HG03108 (cell line): ENCODE results near the gene GBGT1.
"Not testable (repeated sequence)": the region's sequence is repeated elsewhere in the genome, so short reads cannot be mapped to it uniquely, and the experiment has no call there.

Experiments used
- ATAC-seq: cut with Tn5 transposase; IDR thresholded peaks from one replicate; pipeline ENCODE4 v1.9.1; 2021; ENCODE audit warnings: moderate library complexity; ENCODE audit not compliant: unreplicated experiment

GBGT1 gene

DNA sequence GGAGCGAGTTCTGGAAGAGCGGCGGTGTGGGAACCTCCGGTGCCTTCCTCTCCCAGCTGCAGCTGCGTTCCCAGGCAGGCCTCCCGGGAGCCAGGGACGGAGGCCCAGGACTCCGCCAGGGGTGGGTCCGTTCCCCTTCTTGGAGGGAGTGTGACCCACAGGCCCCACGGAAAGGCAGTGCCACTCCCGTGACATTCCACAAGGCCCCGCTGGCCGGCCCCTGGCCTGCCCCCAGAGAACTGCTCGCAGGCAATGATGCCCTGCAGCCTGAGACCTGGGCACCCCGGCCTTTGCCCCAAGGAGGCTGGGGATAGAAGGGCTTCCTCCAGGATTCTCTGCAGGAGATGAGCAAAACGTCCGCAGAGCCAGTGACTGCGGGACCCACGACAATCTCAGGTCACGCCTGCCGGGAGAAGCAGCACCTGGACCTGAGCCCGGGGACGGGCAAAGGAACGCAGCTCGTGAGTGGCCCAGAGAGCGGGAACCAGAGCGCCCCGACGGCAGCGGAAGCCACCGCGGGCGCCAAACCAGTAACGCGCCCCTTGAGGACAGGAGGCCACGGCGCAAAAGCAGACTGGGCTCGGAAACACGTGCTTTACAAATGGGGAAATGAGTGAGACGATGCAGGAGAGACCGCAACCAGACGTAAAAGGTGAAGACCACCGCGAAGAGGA lies 36.1 kb upstream of the GBGT1 start:
- no peak for ATAC-seq

DNA sequence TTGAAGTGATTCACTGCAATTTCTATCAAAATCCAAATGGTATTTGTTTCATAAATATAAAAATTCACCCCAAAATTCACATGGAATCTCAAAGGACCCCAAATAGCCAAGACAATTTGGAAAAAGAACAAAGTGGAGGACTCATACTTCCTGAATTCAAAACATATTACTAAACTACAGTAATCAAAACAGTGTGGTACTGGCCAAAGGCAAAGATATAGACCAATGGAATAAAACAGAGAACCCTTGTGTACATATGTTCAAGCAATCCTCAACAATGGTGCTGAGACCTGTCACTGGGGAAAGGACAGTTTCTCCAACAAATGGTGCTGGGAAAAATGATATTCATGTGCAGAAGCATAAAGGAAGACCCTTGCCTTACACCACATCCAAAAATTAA lies 31.3 kb upstream of the GBGT1 start:
- ATAC-seq, result no peak

DNA sequence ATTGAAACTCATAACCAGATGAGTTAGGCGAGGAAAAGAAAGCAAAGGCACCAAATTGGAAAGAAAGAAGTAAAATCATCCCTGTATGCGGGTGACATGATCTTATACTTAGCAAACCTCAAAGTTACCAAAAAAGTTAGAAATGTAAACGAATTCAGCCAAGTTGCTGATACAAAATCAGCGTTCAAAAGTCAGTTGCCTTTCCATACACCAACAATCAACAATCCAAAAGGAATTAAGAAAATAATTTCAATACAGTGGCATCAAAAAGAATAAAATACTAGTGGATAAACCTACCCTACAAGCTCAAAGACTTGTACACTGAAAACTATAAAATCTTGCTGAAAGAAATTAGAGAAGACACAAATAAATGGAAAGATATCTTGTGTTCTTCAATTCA lies 30.9 kb upstream of the GBGT1 start:
- no peak for ATAC-seq

DNA sequence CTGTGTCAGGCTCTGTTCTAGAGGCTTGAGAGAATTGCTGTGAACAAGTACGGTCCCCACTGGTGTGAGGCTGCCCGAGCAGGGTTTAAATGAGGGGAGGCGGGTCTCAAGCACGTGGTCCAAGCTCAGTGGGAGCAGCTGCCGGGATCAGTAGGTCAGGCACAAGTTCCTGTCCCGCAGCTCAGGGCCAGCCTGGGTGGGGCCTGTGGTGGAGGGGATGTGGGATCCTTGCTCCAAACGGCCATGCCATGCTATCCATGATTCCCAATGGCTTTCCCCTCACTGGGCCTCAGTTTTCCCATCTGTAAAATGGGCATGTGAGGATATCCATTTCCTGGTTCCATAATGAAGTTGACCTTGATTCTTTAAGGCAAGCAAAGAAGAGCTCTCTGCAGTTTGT lies 28.3 kb upstream of the GBGT1 start:
- ATAC-seq, result no peak

DNA sequence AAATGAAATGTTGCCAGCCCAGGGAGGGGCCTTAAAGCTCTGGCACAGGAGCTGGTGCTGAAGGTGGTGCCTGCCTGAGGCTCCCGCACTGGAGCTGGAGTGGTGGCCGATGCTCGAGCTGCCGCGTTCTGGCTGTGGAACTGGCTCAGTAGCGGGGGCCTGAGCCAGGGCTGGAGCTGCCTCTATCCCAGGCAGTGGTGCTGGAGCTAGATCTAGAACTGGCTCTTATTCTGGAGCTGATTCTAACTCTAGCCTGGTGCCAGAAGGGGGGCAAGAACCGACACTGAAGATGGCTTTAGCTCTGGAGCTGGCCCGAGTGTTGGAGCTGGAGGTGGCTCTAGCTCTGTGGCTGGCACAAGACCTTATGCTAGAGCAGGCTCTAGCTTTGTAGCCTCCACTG lies 26.1 kb upstream of the GBGT1 start:
- no peak for ATAC-seq

DNA sequence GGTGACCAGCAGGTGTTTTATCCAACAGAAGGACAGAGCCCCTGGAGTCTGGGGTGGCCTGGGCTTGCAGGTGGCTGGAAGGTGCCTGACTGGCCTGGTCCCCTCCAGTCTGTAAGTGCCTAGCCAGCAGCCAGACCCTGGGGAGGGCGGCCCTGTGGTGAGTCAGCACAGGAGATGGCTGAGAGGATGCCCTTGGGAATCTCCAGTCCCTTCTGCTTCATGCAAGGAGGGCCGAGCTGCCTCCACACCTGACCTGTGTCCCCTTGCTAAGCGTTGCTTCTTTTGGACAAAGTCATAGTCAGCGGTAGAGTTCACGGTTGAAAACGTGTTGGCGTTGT lies 25.1 kb upstream of the GBGT1 start:
- no peak for ATAC-seq

DNA sequence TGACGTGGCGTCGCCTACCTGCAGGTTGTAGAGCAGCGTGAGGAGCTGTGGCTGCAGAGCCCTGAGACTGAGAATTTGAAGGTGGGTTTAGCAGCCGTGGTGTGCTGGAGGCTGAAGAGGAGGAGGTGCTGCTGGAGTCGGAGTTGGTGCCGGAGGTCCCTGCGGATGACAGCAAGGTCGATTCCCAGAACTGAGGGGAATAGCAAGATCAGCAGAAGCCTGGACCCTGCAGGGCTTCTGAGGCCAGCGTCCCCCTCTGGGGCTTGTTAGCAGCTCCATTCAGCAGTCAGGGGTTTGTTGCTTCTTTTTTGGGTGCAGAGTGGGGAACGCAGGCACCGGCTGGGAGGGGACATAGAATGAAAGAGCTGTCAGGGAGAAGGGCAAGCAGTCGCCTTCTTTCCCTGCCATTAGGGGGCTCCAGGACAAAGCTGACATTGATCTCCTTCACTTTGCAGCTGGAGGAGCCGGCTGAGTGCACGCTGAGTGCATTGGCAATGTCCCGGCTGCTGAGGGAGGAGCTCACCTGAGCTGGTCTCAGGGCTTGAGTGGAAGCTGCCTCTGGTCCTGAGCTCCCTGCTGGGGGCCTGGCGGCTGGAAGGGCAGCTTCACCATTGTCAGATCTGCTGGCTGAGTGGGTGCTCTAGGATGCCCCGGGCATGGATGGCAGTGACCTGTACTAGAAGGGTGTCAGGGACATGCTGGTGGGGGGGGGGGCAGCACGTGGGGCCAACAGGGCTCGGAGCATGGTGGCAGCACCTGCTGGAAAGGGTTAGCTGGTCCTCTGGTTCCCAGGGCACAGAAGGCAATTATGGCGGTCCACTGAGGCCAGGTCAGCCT lies 24.5 kb upstream of the GBGT1 start:
- ATAC-seq, result no peak

DNA sequence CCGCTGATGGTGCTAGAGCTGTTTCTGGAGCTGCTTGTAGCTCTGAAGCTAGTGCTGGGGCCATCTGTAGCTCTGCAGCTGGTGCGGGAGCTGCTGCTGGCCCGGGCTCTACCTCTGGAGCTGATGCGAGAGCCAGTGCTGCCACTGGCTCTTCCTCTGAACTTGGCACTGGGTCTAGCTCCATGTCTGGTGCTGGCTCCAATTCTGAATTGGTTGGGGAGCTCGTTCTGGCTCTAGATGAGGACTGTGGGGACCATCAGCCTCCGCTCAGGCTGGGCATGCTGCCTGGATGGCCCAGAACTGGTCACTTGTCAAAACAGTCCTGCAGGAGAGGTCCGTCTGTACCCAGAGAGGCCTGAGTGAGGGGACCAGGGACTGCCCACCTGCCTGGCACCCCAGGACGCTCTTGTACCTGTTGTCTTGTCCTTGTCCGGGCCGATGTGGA lies 23.9 kb upstream of the GBGT1 start:
- no peak for ATAC-seq

DNA sequence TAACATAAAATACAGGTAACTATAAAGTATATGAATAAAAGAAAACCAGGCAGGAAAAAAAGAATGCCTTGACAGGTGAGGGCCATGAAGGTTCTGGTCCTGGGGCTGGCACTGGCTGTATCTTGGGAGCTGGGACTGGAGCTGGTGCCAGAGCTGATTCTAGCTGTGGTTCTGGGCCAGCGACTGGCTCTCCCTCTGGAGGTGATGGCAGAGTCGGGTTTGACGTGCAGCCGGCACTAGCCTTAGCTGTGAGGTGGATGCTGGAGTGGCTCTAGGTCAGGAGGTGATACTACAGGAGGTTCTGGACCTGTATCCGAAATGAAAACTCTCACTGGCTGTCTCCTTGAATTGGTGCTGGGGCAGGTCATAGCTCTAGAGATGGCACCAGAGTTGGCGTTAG lies 23.0 kb upstream of the GBGT1 start:
- no peak for ATAC-seq

DNA sequence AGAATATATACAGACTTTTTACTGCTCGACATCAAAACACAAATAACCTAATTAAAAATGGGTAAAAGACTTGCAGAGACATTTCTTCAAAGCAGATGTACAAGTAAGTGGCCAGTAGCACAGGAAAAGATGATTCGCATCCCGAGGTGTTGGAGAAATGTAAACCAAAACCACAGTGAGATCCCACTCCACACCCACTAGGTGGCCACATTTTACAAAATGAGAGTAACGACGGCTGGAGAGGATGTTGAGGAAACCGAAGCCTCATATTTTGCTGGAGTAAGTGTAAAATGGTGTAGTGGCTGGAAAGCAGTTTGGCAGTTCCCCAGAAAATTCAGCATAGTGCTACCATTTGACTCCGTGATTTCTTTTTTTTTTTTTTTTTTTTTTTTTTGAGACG lies 21.3 kb upstream of the GBGT1 start:
- no peak for ATAC-seq

DNA sequence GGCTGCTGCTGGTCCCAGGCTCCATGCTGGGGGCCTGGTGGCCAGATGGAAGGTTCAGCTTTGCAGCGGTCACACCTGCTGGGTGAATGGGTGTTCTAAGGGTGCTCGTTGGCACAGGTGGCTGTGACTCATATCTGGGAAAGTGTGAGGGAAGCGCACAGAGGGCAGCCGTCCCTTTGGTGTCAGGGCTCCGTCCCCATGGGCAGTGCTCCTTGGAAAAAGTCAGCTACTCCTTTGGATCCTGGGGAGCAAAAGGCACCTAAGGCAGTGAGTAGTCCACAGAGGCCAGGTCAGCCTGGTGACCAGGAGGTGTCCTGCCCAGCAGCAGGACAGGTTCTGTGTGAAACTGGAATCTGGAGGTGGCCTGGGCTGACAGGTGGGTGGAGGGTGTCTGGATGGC lies 18.4 kb upstream of the GBGT1 start:
- ATAC-seq, result no peak

DNA sequence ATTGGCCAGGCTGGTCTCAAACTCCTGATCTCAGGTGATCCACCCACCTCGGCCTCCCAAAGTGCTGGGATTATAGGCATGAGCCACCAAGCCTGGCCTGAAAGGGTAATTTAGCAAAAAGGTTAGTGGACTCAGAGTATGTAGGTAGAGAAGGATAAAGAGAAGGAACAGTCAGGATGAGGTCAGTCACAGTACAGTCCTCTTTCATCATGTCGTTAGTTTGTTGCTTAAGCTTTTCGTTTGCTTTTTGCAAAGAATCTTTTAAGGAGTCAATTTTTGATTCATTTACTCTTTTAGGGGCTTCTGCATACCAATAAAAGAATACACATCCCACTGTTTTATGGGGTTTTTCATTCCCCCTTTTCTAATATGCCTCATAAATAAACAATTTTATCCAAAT lies 17.8 kb upstream of the GBGT1 start:
- no peak for ATAC-seq

DNA sequence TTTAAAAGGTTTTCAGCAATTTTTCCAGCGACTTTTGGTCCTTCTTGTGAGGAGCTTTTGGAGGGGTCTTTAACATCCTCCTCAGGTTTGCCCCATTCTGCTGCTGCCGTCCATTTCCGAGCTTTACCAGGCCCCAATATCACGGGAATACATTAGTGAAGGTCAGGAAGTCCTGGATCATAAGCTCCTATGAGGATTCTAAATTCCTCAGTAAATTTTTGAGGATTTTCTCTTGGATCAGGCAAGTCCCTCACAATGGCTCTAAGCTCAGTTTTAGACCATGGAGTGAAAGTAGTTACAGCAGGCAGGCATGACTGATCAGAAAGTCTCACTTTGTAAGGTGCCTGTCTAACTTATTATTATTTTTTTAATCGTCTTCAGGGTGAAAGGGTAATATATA lies 17.2 kb upstream of the GBGT1 start:
- ATAC-seq, result no peak

DNA sequence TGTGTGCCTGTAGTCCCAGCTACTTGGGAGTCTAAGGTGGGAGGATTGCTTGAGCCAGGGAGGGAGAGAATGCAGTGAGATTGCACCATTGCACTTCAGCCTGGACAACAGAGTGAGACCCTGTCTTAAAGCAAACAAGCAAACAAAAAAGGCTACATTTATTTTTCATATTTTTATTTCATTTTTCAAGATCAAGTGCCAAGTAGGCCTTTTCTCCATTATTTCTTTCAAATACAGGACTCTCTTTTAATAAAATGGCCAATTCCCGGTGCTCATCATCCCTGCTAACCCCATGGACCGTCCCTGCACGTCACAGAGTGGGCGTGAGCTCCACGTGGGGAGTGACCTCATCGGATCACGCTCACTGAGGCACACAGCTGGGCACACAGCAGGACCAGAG lies 9.3 kb upstream of the GBGT1 start:
- ATAC-seq, result no peak

DNA sequence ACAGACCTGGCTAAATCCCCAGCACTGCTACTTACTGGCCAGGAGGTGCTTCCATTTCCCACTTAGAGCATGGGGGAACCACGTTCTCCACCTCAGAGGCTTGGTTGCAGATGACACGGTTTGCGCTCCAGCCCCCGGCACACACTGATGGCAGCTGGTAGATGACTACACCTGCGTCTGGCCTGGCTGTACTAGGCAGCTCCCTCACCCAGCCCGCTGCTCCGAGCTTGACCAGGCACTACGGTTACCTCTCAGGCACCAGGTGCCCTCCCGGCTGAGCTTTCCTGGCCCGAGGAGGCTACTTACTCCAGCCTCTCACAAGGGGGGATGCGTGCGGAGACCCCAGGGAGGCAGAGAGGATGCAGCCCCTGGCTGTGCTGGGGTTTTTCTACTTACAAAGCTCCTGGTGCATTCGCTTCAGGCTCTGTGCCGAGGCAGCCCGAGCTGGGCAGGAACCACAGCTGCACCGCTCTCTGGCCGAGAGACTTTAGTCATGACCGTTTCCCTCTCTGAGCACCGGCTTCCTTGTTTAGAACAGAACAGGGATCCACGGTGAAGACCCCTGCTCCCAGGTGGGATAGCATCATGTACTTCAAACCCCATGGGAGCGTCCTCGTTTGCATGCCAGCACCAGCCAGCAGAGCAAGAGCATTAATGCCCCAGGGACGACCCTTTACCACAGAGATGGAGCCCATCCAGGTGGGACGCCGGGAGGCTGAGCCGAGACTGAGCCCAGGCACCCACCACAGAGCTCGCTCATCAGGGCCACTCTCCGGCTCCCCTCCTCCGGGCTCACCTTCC lies 7.6 kb upstream of the GBGT1 start:
- no peak for ATAC-seq

DNA sequence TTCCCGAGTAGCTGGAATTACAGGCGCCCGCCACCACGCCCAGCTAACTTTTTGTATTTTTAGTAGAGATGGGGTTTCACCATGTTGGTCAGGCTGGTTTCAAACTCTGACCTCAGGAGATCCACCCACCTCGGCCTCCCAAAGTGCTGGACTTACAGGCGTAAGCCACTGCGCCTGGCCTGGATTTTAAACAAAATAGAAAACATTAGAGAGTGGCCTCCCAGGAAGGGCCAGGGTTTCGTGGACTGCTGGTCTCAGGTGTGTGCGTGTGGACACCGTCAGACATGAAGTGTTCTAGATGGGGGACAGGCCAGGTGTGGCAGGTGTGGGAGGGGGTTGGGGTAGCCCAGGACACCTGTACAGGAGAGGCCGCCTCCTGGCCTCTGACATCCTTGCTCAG lies 7.0 kb upstream of the GBGT1 start:
- no peak for ATAC-seq

DNA sequence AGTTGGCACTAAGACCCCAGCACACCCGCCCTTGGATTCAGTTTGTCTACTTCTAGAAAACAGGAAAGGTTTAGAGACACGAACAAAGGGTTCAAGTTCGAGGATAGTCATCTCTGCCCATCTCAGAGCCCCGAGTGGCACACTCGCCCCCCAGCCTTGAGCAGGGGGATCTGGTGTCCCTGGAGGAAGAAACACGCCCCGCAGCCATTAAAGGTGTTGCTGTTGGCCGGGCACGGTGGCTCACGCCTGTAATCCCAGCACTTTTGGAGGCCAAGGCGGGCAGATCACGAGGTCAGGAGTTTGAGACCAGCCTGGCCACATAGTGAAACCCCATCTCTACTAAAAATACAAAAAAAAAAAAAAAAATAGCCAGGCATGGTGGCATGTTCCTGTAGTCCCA lies 6.0 kb upstream of the GBGT1 start:
- ATAC-seq, result not testable (repeated sequence)

DNA sequence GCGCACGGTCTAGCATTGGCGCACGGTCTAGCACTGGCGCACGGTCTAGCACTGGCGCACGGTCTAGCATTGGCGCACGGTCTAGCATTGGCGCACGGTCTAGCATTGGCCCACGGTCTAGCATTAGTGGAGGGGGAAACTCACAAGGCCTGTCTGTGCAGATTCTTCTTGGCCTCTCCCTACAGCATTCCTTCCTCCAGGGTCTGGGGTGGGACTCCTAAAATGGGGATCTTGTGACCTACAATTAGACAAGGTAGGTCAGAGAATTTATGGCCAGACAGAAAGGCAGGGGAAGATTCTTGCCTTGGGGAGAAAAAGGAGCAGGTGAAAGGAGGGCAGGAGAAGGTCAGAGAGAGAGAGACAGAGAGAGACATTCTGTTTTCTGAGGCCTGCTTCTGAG lies 5.4 kb upstream of the GBGT1 start:
- no peak for ATAC-seq

DNA sequence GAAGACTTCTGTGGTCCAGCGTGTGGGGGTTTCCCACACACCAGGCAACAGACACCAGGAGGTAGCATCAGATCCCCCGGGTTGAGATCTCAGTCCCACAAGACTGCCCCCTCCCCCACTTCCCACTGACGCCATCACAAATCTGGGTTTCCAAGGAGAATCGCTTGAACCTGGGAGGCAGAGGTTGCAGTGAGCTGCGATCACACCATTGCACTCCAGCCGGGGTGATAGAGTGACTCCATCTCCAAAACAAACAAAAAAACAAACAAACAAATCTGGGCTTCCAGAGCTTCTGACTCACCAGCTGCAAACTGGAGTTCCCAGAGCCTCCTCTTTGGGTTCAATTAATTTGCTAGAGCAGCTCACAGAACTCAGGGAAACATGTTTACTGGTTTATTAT lies 4.7 kb upstream of the GBGT1 start:
- ATAC-seq, result no peak

DNA sequence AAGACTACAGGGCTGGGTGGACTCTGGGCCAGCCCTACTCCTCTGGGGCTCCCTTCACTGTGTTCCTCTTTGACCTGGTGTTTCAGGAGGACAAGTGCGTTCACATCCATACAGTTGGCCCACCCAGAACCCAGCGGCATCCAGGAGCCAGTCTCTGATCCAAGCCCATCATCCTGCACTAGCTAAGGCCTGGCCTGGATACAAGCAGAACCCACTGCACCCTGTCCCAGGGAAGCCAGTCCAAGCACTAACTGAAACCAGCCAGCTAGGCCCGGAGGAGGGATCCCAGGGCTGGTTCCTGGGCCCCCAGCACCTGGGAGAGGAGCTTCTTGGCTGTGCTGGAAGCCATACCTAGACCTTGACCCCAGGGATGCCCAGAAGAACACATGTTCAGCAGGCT lies 4.1 kb upstream of the GBGT1 start:
- ATAC-seq, result no peak

DNA sequence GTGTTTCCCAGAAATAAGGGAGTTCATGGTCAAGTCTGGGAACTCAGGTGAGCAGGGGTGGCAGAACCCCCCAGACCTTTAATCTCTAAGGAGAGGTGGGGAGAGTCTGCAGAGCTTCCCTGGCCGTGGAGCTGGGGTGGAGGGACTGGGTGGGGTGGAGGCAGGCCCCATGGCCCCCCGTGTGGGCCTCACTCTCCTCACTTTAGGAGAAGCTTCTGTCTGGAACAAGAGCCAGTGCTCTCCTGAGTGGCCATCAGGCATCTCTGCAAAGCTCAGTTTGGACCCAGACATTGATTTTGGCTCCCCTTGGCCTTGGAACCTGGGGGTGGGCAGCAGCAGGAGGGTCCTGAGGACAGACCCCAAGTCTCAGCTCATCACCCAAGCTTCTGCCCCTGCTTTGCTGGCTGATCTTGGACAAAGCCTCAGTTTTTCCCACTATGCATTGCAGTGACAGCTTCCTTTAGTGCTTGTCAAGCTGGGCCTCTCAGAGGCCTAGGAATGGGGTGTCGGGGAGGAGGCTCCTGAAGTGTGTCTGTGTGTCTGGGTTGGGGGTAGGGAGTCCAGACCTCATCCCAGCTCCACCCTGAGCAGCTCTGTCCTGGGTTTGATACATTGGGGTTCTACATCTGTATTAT lies 3.5 kb upstream of the GBGT1 start:
- ATAC-seq, result no peak

DNA sequence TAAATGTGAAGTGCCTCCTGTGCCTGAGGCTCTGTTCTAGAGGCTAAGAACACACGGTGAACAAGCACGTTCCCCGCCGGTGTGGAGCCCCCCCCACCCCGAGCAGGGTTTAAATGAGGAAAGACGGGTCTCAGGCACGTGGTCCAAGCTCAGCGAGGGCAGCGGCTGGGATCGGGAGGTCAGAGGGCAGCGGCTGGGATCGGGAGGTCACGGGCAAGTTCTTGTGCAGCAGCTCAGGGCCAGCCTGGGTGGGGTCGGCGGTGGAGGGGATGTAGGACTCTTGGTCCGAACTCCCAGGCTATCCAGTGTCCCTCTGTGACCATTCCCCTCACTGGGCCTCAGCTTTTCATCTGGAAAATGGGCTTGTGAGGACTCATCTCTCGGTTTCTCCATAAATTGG lies 2.7 kb upstream of the GBGT1 start:
- ATAC-seq, result no peak
